ENCODE results near the gene ADAM17. TPM values are rescaled to one million over a fixed set of nuclear protein-coding genes. Genes with fewer than 3 reads are reported as not detected.

The ADAM17 gene
- total and polyA plus RNA-seq, 10 of the 15 experiments (the other 5 are each of a cell fraction or from before 2014, with no cell fraction given): 2.3 to 18.5 (median 13.4) TPM

DNA sequence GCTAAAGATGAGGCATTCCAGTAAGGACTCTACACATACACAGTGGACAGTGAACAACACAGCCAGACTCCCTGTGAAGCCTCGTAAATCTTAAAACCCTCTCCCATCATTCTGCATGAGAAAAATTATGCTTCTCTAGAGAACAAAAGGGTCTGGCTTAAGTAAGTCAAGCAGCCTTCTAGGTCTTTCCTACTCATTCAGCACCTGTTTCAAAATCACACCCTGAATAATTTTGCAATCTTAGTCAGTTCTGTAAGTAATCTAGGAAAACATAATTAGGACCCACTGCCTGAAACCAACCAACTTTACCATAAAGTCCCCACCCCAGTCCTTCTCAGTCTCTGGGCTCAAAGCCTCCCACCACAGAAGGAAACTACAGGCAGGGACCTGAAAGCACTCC lies 61.5 kb downstream of the ADAM17 start:
- Histone ChIP-seq H3K36me3 (ENCODE audit: control insufficient read depth in 2 of 2, insufficient read depth in 2 of 2, low read length in 1 of 2) (peaks cover 26 to 42% of the 10 kb centered on the region in 2 experiments), H3K79me2 (ENCODE audit: control insufficient read depth, insufficient read depth, low read length) (no peaks in the 10 kb centered on the region), H3K4me3 (no peak overlapping the region), H3K9me3 (replicated peaks; ENCODE audit: control insufficient read depth, insufficient read depth, low read length) (no peaks in the 10 kb centered on the region), H2AFZ (ENCODE audit: control insufficient read depth, low read depth, low read length) (no peak overlapping the region), H3K9ac (ENCODE audit: control insufficient read depth, insufficient read depth, low read length) (no peak overlapping the region), H3K27ac (ENCODE audit: control insufficient read depth, insufficient read depth) (no peak overlapping the region), H3K4me2 (ENCODE audit: control insufficient read depth, insufficient read depth) (no peak overlapping the region), H3K4me1 (ENCODE audit: control insufficient read depth, insufficient read depth, low read length) (no peaks in the 10 kb centered on the region), H3K27me3 (replicated peaks in 1 of 2; ENCODE audit: control insufficient read depth in 2 of 2, insufficient read depth in 2 of 2, low read length in 1 of 2) (no peaks in the 10 kb centered on the region), H4K20me1 (ENCODE audit: control insufficient read depth, insufficient read depth) (no peaks in the 10 kb centered on the region)
- ChIA-PET SMC1A (ENCODE audit: uncharacterized antibody, unreplicated experiment) (no interaction called here), CTCF (no interaction called here), POLR2A (no interaction called here), RAD21 (ENCODE audit: unreplicated experiment) (interaction anchor here (0.6 kb wide), 1 partner anchor 126 kb away, joined by 3 read pairs; no protein-coding TSS in a partner anchor)
- TF ChIP-seq CBX5 (IDR thresholded peaks at IDR 0.05; ENCODE audit: low read depth): no peak
- no peak for TF ChIP-seq SREBF1 (IDR thresholded peaks at IDR 0.05; ENCODE audit: low read length)
- no peak for TF ChIP-seq ASH2L (IDR thresholded peaks at IDR 0.05; ENCODE audit: borderline replicate concordance, low read depth)
- TF ChIP-seq RUNX3 (IDR thresholded peaks at IDR 0.05; ENCODE audit: low read length): no peak
- no peak for TF ChIP-seq IKZF2 (IDR thresholded peaks at IDR 0.05)
- no peak for TF ChIP-seq NR2F1 (conservative IDR thresholded peaks at IDR 0.05)
- TF ChIP-seq RAD21 (IDR thresholded peaks at IDR 0.05; ENCODE audit: insufficient read depth, low read depth, low read length): no peak
- TF ChIP-seq SUPT20H (IDR thresholded peaks at IDR 0.05; ENCODE audit: borderline replicate concordance, control insufficient read depth, low read depth, low read length): no peak
- TF ChIP-seq ZBED1 (IDR thresholded peaks at IDR 0.05; ENCODE audit: borderline replicate concordance): no peak
- no peak for TF ChIP-seq POLR2AphosphoS5 (IDR thresholded peaks at IDR 0.05; ENCODE audit: low read length)
- TF ChIP-seq, protein P1, sequence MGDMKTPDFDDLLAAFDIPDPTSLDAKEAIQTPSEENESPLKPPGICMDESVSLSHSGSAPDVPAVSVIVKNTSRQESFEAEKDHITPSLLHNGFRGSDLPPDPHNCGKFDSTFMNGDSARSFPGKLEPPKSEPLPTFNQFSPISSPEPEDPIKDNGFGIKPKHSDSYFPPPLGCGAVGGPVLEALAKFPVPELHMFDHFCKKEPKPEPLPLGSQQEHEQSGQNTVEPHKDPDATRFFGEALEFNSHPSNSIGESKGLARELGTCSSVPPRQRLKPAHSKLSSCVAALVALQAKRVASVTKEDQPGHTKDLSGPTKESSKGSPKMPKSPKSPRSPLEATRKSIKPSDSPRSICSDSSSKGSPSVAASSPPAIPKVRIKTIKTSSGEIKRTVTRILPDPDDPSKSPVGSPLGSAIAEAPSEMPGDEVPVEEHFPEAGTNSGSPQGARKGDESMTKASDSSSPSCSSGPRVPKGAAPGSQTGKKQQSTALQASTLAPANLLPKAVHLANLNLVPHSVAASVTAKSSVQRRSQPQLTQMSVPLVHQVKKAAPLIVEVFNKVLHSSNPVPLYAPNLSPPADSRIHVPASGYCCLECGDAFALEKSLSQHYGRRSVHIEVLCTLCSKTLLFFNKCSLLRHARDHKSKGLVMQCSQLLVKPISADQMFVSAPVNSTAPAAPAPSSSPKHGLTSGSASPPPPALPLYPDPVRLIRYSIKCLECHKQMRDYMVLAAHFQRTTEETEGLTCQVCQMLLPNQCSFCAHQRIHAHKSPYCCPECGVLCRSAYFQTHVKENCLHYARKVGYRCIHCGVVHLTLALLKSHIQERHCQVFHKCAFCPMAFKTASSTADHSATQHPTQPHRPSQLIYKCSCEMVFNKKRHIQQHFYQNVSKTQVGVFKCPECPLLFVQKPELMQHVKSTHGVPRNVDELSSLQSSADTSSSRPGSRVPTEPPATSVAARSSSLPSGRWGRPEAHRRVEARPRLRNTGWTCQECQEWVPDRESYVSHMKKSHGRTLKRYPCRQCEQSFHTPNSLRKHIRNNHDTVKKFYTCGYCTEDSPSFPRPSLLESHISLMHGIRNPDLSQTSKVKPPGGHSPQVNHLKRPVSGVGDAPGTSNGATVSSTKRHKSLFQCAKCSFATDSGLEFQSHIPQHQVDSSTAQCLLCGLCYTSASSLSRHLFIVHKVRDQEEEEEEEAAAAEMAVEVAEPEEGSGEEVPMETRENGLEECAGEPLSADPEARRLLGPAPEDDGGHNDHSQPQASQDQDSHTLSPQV (IDR thresholded peaks at IDR 0.05): no peak
- TF ChIP-seq, protein P2, sequence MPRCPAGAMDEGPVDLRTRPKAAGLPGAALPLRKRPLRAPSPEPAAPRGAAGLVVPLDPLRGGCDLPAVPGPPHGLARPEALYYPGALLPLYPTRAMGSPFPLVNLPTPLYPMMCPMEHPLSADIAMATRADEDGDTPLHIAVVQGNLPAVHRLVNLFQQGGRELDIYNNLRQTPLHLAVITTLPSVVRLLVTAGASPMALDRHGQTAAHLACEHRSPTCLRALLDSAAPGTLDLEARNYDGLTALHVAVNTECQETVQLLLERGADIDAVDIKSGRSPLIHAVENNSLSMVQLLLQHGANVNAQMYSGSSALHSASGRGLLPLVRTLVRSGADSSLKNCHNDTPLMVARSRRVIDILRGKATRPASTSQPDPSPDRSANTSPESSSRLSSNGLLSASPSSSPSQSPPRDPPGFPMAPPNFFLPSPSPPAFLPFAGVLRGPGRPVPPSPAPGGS (IDR thresholded peaks at IDR 0.05; ENCODE audit: borderline replicate concordance, insufficient read depth, low read depth, low read length, poor library complexity, severe bottlenecking): no peak
- no peak for TF ChIP-seq BHLHE40 (IDR thresholded peaks at IDR 0.05; ENCODE audit: borderline replicate concordance in 1 of 2, low read depth in 2 of 2, low read length in 1 of 2)
- TF ChIP-seq, protein P3, sequence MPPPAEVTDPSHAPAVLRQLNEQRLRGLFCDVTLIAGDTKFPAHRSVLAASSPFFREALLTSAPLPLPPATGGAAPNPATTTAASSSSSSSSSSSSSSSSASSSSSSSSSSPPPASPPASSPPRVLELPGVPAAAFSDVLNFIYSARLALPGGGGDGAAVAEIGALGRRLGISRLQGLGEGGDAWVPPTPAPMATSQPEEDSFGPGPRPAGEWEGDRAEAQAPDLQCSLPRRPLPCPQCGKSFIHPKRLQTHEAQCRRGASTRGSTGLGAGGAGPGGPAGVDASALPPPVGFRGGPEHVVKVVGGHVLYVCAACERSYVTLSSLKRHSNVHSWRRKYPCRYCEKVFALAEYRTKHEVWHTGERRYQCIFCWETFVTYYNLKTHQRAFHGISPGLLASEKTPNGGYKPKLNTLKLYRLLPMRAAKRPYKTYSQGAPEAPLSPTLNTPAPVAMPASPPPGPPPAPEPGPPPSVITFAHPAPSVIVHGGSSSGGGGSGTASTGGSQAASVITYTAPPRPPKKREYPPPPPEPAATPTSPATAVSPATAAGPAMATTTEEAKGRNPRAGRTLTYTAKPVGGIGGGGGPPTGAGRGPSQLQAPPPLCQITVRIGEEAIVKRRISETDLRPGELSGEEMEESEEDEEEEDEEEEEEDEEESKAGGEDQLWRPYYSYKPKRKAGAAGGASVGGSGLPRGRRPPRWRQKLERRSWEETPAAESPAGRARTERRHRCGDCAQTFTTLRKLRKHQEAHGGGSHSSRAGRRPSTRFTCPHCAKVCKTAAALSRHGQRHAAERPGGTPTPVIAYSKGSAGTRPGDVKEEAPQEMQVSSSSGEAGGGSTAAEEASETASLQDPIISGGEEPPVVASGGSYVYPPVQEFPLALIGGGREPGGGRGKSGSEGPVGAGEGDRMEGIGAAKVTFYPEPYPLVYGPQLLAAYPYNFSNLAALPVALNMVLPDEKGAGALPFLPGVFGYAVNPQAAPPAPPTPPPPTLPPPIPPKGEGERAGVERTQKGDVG (CRISPR knock-in tag; IDR thresholded peaks at IDR 0.05): no peak
- ATAC-seq (no peak), FAIRE-seq (no peak), DNase-seq (ENCODE audit: low read depth, low spot score) (no peak)
- 59% methylated on average over 1 of the region's 1 CpG for WGBS (ENCODE audit: insufficient coverage, insufficient replicate concordance, low lambda C conversion rate, missing lambda C conversion rate)
- no TSS peak for BruUV-seq (replicated peaks)
- intact Hi-C loops (cut with micrococcal nuclease; ENCODE audit: unreplicated experiment): no loop called here
- in situ Hi-C loops (cut with MboI): no loop called here

Measured in GM12878 (cell line).